RPMI8226 (cell line): ENCODE measurements around the gene MIDN.
"Not testable (repeated sequence)": the region's sequence is repeated elsewhere in the genome, so short reads cannot be mapped to it uniquely, and the experiment has no call there.

ENCODE experiments used
- DNase-seq: peaks from one replicate; pipeline ENCODE4 v3.0.0-alpha.2; 2015

MIDN gene

DNA sequence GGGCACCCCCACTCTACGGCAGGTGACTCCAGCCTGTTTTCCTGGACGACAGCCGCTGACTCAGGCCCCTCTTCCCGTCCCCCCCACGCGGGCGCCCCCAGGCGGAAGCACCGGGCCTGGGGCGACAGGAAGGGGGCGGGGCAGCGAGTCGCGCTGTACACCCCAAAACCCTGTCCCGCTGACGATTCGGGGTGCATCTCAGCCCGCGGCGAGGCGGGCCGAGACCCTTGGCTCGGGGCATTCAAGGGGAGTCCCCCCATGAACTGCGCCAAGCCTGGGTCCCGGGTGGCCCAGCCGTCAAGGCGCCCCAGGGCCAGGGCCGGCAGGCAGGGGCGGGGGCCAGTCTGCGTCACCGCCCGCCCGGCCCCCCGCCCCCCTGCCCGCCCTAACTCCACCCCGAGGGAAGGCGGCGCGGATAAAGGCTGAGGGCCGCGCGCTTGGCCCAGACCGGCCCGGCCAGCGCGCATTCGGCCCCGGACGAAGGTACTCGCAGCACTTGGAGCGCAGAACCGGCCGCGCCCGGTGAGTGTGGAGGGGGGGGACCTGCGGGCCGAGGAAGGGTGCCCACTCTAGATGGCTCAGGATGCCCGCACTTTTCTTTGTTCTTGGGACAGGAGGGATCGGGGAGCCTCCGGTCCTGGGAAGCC lies at the start of gene MIDN:
MIDN (plus strand) TSS at position 445 of the 647 bp plus-strand sequence. CDS start 1,714 bp downstream, outside the sequence.
- peak; percentile 84 for DNase-seq

DNA sequence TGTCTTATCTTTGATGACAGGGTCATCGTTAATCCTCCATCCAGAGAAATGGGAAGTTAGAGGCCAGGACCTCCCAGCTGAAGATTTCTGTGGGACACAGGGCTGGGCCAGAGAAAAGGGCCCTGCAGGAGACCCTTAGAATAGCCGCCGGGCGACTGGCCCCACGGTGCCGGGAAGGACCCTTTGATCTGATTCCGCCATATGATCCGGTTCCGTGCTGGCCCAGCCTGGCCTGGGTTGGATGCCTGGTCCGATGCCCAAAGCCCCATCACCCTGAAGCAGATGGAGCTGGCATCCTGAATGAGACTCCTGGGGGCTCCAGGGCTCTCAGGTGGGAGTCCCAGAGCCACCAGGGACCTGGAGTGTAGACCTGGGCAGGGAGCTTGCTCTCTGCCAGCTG lies 48.9 kb upstream of the MIDN start:
- no peak for DNase-seq

DNA sequence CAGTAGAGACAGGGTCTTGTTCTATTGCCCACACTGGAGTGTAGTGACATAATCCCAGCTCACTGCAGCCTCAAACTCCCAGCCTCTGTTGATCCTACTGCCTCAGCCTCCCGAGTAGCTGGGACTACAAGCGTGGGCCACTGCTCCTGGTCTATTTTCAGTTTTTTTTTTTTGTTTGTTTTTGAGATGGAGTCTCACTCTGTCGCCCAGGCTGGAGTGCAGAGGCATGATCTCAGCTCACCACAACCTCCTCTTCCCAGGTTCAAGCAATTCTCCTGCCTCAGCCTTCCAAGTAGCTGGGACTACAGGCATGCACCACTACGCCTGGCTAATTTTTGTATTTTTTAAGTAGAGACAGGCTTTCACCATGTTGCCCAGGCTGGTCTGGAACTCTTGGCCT lies 47.8 kb upstream of the MIDN start:
- not testable (repeated sequence) for DNase-seq

DNA sequence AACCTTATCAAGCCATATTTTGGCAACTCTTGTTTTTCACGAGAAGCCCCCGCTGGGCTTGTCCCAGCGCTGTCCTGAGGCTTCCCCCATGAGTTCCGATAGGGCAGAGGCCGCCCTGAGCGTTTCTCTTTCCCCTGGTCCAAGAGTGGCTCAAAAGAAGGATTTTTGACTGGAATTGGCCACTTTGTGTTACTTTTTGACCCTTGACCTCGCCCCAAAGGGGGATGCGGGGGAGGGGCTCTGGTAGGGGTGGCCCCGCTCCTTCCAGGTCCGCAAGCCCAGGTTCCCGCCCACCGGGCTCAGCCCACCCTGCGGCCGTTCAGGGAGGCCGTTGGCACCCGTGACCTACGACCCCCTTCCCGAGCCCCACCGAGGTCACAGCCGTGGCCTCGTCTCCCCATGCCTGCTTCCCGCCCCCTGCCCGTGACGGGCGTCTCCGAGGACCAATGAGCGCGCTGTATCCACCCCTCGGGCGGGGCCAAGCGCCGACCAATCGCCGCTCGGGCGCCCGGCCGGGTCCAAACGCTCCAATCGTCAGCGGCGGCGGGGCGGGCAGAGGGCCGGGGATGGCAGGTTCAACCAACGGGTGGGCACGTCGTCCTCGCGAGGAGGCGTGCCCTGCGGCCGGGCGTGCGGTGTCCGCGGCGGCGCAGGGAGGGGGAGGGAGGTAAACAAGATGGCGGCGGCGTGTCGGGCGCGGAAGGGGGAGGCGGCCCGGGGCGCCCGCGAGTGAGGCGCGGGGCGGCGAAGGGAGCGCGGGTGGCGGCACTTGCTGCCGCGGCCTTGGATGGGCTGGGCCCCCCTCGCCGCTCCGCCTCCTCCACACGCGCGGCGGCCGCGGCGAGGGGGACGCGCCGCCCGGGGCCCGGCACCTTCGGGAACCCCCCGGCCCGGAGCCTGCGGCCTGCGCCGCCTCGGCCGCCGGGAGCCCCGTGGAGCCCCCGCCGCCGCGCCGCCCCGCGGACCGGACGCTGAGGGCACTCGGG lies 43.0 kb upstream of the MIDN start, which contains the start of gene STK11:
STK11 (plus strand) TSS at position 665 of the 986 bp plus-strand sequence. CDS start 1,136 bp downstream, outside the sequence.
- peak; percentile 98 for DNase-seq

DNA sequence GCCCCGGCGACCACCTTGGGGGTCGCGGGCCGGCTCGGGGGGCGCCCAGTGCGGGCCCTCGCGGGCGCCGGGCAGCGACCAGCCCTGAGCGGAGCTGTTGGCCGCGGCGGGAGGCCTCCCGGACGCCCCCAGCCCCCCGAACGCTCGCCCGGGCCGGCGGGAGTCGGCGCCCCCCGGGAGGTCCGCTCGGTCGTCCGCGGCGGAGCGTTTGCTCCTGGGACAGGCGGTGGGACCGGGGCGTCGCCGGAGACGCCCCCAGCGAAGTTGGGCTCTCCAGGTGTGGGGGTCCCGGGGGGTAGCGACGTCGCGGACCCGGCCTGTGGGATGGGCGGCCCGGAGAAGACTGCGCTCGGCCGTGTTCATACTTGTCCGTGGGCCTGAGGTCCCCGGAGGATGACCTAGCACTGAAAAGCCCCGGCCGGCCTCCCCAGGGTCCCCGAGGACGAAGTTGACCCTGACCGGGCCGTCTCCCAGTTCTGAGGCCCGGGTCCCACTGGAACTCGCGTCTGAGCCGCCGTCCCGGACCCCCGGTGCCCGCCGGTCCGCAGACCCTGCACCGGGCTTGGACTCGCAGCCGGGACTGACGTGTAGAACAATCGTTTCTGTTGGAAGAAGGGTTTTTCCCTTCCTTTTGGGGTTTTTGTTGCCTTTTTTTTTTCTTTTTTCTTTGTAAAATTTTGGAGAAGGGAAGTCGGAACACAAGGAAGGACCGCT lies 42.1 kb upstream of the MIDN start:
- DNase-seq: no peak

DNA sequence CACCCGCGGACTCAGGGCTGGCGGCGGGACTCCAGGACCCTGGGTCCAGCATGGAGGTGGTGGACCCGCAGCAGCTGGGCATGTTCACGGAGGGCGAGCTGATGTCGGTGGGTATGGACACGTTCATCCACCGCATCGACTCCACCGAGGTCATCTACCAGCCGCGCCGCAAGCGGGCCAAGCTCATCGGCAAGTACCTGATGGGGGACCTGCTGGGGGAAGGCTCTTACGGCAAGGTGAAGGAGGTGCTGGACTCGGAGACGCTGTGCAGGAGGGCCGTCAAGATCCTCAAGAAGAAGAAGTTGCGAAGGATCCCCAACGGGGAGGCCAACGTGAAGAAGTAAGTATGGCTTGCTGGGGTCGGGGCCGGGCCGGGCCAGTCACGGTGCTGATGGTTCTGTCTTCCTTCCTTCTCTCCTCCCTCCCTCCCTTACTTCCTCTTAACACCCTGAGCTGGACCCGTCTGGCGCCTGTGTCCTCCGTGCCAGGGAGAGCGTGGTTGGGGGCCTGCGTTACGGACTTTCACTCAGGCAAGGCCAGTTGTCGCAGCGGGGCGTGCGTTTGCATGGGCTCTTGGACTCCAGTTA lies 41.4 kb upstream of the MIDN start:
- DNase-seq: peak; percentile 50

DNA sequence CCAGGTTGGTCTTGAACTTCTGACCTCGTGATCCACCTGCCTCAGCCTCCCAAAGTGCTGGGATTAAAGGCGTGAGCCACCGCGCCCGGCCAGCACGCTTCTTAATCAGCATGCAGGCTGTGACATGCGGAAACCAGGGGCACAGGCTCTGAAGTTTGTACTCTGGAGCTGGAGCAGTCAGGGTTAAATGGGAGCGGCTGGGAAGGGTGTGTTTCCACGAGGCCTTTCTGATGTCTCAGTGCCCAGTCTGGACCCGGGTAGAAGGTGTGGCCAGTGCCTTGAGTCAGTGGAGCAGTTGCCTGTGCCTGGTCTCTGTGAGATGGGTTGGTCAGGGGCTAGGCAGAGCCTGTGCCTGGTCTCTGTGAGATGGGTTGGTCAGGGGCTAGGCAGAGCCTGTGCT lies 39.6 kb upstream of the MIDN start:
- DNase-seq: not testable (repeated sequence)

DNA sequence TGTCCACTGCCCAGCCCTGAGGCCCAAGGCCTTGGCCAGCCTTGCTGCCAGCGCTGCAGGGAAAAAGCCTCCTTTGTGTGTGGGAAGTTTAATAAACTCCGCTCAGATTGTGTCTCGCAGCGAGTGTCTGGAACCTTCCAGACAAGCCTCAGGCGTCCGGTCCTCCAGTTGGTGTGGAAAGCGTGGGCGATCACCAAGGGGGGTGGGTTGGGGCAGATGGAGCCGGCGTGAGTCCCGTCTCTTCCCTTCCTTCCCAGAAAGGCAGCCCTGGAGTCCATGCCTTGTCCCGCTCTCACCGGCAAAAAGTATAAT lies 38.2 kb upstream of the MIDN start:
- DNase-seq: no peak

DNA sequence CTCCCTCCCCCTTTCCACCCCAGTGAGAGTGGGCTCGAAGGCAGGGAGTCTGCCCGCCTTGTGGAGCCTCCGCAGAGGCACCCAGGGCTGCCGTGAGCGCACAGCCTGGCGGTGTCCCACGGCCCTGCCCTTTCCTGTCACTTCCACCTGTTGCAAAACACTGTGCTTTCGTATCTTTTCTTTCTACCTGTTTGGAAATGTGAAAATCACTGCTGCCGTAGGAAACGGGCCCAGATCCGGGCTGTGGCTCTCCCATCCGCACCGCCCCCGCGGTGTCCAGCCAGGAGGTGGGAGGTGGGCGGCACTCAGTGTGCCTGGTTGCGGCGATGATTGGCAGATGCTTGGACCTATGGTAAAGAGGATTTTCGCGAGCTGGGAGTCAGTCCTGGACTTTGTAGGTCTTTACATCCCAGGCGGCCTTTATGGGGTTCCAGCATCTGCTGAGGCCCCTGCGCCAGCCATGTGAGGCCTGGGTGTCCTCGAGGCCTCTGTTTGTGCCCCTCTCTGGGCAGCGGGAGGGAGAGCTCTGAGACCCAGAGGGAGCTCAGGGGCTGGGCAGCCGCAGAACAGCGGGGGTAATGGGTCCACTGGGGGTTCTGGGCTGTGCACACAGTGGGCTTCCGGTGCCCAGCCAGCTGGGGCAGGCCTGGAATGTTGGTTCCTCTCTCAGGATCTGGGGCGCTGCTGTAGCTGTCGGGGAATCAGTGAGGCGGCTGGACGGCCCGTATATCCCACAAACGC lies 36.7 kb upstream of the MIDN start:
- no peak for DNase-seq

DNA sequence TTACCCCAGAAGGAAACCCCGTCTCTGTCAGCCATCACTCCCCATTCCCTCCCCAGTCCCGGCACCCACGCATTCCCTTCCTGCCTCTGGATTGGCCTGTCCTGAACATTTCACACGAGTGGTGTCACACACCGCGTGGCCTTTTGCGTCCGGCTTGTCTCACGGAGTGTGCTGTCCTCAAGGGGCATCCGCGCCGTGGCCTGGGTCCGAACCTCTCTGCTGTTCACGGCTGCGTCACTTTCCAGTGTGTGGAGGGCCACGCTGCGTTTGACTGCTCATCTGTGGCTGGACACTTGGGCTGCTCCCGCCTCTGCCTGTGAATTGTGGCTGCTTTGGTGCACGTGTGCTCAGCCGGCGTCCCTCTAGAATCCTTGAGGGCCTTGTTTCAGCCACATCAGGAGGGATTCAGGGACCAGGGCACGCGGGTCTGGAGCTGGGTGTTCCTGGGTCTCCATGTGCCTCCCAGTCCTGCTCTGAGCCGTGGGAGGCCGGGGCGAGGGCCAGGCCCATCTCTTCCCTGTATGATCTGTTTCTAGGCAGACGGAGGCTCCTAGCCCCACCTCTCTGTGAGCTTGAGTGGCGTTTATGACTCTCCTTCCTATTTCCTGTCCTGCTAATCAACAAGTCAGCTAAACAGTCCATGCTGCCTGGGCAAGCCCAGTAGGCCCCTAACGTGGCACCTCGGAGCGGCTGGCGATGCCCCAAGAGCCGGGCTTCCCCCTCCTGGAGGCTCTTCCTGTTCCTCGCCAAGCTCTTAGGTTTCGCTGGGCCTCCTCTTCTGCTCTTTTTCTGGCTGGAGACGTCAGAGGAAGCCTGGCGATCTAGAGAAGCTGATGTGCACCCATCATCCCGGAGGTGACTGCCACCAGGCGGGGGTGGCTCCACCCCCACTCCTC lies 34.7 kb upstream of the MIDN start:
- DNase-seq: no peak

DNA sequence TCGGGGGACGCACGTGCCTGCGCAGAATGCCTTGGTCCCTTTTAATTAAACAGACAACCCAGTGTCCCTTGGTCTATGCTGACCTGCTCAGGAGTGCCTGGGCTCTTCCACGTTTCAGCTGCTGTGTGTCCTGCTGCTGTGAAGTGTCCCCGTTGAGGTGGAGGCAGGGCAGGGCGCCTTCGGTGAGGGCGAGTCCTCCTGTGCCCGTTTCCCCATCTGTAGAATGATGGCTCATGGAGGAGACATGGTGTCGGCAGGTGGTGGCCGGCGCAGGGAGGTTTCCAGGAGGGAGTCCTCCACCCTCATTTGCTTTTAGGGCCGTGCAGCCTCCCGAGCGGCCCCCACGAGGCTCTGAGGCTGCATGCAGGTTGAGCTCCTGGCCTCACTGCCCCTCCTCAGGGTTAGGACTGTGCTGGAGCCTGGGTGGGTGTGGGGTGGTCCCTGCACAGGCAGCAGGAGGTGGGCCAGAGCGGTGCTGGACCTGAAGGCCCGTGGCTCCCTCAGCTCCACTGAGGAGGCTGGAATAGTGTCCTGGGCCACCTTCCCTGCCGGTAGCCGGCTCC lies 34.0 kb upstream of the MIDN start:
- no peak for DNase-seq

DNA sequence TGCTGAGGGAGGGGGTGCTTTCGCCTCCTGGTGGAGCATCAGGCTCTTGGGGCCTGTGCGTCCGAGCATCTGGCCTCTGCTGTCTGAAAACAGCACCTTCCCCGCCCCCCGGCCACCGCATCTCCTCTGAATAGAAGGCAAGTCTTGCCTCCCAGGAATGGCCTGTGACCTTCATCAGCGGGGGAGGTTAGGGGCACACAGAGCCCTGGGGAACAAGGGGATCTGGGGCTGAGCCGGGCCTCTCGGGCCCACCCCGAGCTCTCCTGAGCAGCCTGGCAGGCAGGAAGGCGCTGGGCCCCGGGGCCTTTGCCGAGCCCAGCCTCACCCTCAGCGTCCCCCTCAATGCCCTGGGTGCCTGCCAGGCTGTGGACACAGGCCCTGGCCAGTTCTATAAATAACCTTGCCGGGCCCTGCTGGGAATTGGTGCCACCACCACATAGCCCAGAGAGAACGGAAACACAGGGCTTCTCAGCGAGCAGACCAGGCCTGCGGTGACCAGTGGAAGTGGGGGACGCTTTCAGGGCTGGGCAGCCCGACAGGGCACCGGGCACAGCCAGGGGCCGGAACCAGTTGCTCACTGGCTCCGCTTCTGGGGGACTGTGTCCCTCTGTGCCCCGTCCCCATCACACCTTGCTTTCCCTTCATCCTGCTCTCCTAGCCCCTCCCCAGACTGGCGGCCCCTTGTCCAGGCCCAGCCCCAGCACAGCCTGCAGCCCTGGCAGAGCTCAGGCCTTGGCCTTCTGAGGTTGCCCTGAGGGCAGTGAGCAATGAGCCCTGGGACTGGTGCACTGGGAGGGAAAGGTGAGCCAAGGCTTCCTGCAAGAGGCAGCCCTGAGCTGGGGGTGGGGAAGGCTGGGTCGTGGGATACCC lies 33.3 kb upstream of the MIDN start:
- no peak for DNase-seq

DNA sequence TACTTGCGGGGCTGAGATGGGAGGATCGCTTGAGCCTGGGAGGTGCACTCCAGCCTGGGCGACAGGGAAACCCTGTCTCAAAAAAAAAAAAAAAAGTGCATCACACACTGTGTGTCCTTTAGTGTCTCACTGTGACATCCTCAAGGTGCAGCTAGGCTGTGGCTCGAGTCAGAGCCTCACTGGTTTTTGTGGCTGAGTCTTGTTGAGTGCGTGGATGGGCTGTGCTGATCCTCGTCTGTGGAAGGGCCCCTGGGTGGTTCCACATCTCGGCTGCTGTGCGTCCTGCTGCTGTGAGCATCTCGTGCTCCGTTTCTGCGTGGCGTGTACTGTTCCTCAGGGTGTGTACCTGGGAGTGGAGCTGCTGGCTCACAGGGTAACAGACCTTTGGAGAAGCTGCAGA lies 31.6 kb upstream of the MIDN start:
- DNase-seq: no peak

DNA sequence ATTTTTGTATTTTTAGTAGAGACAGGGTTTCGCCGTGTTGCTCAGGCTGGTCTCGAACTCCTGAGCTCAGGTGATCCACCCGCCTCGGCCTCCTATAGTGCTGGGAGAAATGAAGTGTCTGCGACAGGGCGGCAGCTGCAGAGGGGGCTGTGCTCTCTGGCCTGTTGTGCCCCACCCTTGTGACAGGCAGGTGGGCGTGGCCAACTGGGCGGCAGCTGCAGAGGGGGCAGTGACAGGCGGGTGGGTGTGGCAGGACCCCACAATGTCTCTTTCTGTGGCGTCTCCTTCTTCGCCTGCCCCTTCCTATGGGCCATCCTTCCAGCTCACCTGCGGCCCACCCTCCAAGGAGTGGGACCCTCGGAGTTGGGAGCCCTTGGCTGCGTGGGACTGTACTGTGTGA lies 31.0 kb upstream of the MIDN start:
- DNase-seq: no peak

DNA sequence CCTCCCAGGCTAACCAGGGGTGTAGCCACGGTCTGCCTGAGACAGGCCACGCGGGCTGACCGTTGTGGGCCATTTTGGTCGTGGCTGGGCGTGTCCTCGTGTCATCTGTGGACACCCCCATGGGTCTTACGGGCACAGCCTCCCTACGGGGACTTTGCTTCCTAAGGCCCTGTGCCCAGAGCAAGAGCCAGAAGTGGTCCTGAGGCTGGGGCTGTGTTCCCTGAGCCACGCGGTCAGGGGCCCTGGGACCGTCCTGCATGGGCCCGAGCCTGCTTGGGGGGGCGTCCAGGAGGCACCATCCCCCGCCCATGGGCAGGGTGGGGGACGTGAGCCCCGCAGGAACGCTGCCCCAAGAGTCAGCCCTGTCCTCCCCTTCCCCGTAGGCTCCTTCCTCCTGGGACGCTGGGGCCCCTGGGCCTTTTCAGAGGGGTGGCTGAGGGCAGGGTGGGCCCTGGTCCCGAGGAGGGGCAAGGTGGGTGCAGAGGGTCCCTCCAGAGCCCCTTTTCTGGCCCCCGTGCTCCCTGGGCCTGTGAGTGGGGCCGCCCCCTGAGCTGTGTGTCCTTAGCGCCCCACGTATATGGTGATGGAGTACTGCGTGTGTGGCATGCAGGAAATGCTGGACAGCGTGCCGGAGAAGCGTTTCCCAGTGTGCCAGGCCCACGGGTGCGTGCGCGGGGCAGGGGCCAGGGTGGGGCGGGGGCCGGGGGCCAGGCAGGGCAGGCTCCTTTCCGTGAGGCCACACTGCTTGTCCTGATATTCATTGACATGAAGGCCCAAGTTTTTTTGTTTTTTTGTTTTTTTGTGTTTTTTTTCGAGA lies 29.4 kb upstream of the MIDN start:
- DNase-seq: no peak

DNA sequence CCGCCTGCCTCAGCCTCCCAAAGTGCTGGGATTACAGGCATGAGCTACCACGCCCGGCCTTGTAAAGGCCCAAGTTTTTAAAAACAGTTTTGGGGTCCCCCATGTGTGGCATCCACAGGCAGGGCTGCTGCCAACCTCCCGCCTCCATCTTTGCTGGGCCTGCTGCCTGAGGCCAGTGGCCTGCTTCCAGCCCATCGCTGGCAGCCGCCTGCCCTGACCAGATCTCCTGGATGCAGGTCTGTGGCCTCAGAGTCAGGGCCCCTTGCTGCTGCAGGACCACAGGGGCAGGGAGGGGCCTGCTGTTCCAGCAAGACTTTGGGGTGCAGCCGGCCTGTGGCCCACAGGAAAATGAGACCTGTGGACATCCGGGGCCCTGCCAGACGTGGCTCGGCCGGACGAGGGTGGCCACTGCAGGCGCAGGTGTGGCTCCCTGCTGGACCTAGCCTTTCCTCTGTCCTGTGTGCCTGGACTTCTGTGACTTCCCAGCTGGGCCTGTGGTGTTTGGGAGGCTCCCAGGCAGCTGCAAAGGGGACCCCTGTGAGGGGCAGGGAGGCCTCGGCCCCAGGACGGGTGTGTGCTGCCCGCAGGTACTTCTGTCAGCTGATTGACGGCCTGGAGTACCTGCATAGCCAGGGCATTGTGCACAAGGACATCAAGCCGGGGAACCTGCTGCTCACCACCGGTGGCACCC lies 28.5 kb upstream of the MIDN start:
- DNase-seq: no peak

DNA sequence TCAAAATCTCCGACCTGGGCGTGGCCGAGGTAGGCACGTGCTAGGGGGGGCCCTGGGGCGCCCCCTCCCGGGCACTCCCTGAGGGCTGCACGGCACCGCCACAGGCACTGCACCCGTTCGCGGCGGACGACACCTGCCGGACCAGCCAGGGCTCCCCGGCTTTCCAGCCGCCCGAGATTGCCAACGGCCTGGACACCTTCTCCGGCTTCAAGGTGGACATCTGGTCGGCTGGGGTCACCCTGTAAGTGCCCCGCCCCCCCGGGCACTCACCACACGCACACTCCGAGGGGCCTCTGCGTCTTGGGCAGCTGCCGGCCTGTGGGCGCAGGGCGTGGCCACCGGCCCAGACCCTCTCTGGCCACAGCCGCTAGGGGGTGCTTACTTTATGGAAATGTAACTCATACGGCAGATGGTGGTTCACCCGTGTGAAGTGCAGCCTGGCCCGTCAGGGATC lies 27.9 kb upstream of the MIDN start:
- DNase-seq: no peak
